Adrenal gland (tissue), 12 donors: ENCODE results near the gene PSTPIP2. TPM values are rescaled to one million over a fixed set of nuclear protein-coding genes. Genes with fewer than 3 reads are reported as not detected.

Source experiments
- DNase-seq, 7 donors: peaks; one replicate each; pipeline ENCODE4 v3.0.0-alpha.2; 2019 to 2020
- H3K27ac ChIP-seq, 5 donors: fragments of 200-600 bp; sonication (generic) in 4 of 5; 1 replicate in 3 of 5; 2 replicates in 2 of 5; pipeline versions ENCODE4 v1.5.1 to v1.8.0; 2016 to 2020; ENCODE audit warnings: mild to moderate bottlenecking in 1 of 5
- H3K27me3 ChIP-seq: fragments of 200-600 bp; 2 replicates; pipeline ENCODE4 v1.8.0; 2021
- H3K36me3 ChIP-seq, 2 donors: fragments of 200-600 bp; replicated peaks in 1 of 2; 1 replicate in 1 of 2; 2 replicates in 1 of 2; pipeline versions ENCODE4 v1.5.1 to v1.8.0; 2018 to 2022
- H3K4me1 ChIP-seq, 2 donors: fragments of 200-600 bp; replicated peaks in 1 of 2; 1 replicate in 1 of 2; 2 replicates in 1 of 2; pipeline versions ENCODE4 v1.5.1 to v1.8.0; 2018 to 2021
- H3K4me3 ChIP-seq, 4 donors: fragments of 200-600 bp; sonication (generic) in 3 of 4; one replicate each; pipeline ENCODE4 v1.5.1; 2016 to 2018
- H3K9me3 ChIP-seq, 3 donors: fragments of 200-600 bp; sonication (generic) in 1 of 3; replicated peaks in 1 of 3; 1 replicate in 2 of 3; 2 replicates in 1 of 3; pipeline versions ENCODE4 v1.5.1 to v1.8.0; 2016 to 2021
- CTCF ChIP-seq, 6 experiments: fragments of 450-650 bp in 4 of 6; fragments of 200-600 bp in 2 of 6; sonication (generic) in 1 of 6; IDR thresholded peaks; 1 replicate in 5 of 6; 2 replicates in 1 of 6; pipeline versions ENCODE4 v1.5.1 to v1.8.0; 2016 to 2021; ENCODE audit warnings: antibody characterized with exemption in 6 of 6, mild to moderate bottlenecking in 2 of 6, moderate library complexity in 1 of 6
- POLR2A ChIP-seq, 2 donors: fragments of 450-650 bp; IDR thresholded peaks; one replicate each; pipeline ENCODE4 v1.6.1; 2017; ENCODE audit warnings: antibody characterized with exemption in 2 of 2, mild to moderate bottlenecking in 2 of 2, moderate library complexity in 1 of 2
- WGBS, 4 donors: extraction: QIAGEN DNeasy Blood & Tissue Kit in 2 of 4; methylation state at CpG; one replicate each; pipeline versions ENCODE4 v1.1.5 to v1.1.7; 2013 to 2017; 5-methylcytosine and 5-hydroxymethylcytosine counted together
- intact Hi-C, 2 donors: fragments of 100-400 bp; cut with DNase I; formaldehyde crosslinking; loops; one replicate each; pipeline versions ENCODE4 v1.14.1 to v1.15.0; 2022 to 2023
- polyA plus RNA-seq, 3 donors: library from polyadenylated mRNA; stranded (reverse); fragments of 200-250 nt in 2 of 3; fragments of 350-450 nt in 1 of 3; fragmentation: Illumina TruSeq in 1 of 3; extraction: RNeasy Lipid Tissue Mini Kit (QIAGEN cat#74804) in 1 of 3; gene quantifications; one replicate each; pipeline ENCODE4 v1.2.3, GENCODE V29; 2013 to 2014
- total RNA-seq, 9 donors: library from RNA; depleted of rRNA in 4 of 9; stranded (reverse); fragments of >200 nt in 4 of 9; fragments of 120-200 nt in 1 of 9; fragmentation: NEBNext Ultra II Directional in 1 of 9; extraction: Animal tissue kit (Norgen Biotek cat#: 25700) in 1 of 9; gene quantifications; one replicate each; pipeline versions ENCODE4 v1.1.0 to v1.2.4, GENCODE V29; 2013 to 2023
- donor health status: healthy with polysubstance abuse.
- donor health status: Bipolar disorder and iron deficiency.
- donor health status: DM: yes; HTN: yes; CAD: no.
- donor health status: DM: no; HTN: no; CAD: no.
- donor health status: DM: no; HTN: no; CAD: no.
- donor health status: DM: yes; HTN: yes; CAD: no.

PSTPIP2 gene
- total and polyA plus RNA-seq, 12 donors = 5.3 to 17.8 (median 8.4) TPM

GRCh38 chr18:46035696-46036680 lies 36.1 kb downstream of the PSTPIP2 start:
- H3K4me1 ChIP-seq = peaks cover 0 to 8% of the 10 kb centered on the region in 2 donors
- no peak for TF ChIP-seq POLR2A (IDR thresholded peaks at IDR 0.05)
- TF ChIP-seq CTCF (IDR thresholded peaks at IDR 0.05) = no peak
- H3K4me3 ChIP-seq = no peak overlapping the region
- no peaks in the 10 kb centered on the region for H3K36me3 ChIP-seq
- no peaks in the 10 kb centered on the region for H3K27me3 ChIP-seq
- H3K27ac ChIP-seq = no peak overlapping the region
- no peaks in the 10 kb centered on the region for H3K9me3 ChIP-seq
- intact Hi-C loops = no loop called here
- WGBS, 4 donors = 98 to 100% (median 100%) methylated on average over 2 of the region's 2 CpGs
- DNase-seq = no peak

- 56 to 77% (median 72%) methylated on average over 1 of the region's 1 CpG for WGBS, 4 donors
- intact Hi-C loops = no loop called here
- no peaks in the 10 kb centered on the region for H3K27me3 ChIP-seq
- H3K4me3 ChIP-seq = no peak overlapping the region
- H3K27ac ChIP-seq = no peak overlapping the region
- H3K9me3 ChIP-seq = no peaks in the 10 kb centered on the region
- DNase-seq = no peak
- H3K4me1 ChIP-seq = peaks cover 0 to 5% of the 10 kb centered on the region in 2 donors
- TF ChIP-seq CTCF (IDR thresholded peaks at IDR 0.05) = no peak
- TF ChIP-seq POLR2A (IDR thresholded peaks at IDR 0.05) = no peak
- no peaks in the 10 kb centered on the region for H3K36me3 ChIP-seq
Measured at GRCh38 chr18:46034230-46034629, 37.8 kb downstream of the PSTPIP2 start.

- no peaks in the 10 kb centered on the region for H3K36me3 ChIP-seq
- 74 to 88% (median 85%) methylated on average over 4 of the region's 4 CpGs for WGBS, 4 donors
- H3K4me1 ChIP-seq = peaks cover 8 to 9% of the 10 kb centered on the region in 2 donors
- no peak for TF ChIP-seq POLR2A (IDR thresholded peaks at IDR 0.05)
- no peak for TF ChIP-seq CTCF (IDR thresholded peaks at IDR 0.05)
- DNase-seq = no peak
- H3K27ac ChIP-seq = no peak overlapping the region
- intact Hi-C loops = no loop called here
- H3K27me3 ChIP-seq = no peaks in the 10 kb centered on the region
- no peaks in the 10 kb centered on the region for H3K9me3 ChIP-seq
- no peak overlapping the region for H3K4me3 ChIP-seq
Measured at GRCh38 chr18:46031741-46032140, 40.3 kb downstream of the PSTPIP2 start.

GRCh38 chr18:46028536-46028891 lies 43.5 kb downstream of the PSTPIP2 start:
- Histone ChIP-seq H3K9me3 (no peaks in the 10 kb centered on the region), H3K4me3 (peak overlapping the region in 2 of 4 donors; percentile 71 to 72), H3K36me3 (no peaks in the 10 kb centered on the region), H3K27ac (peak overlapping the region in 3 of 5 donors; percentile 41 to 66 (median 64)), H3K4me1 (peaks cover 8 to 9% of the 10 kb centered on the region in 2 donors), H3K27me3 (no peaks in the 10 kb centered on the region)
- TF ChIP-seq POLR2A (IDR thresholded peaks at IDR 0.05) = no peak
- DNase-seq = no peak
- intact Hi-C loops = no loop called here
- WGBS, 4 donors = 52 to 56% (median 52%) methylated on average over 7 of the region's 7 CpGs
